WTC11 (cell line): ENCODE data around the gene GUCY1A2. TPM values are rescaled to one million over a fixed set of nuclear protein-coding genes. Genes with fewer than 3 reads are reported as not detected.

Experiments
- ATAC-seq: fragments of 200-7000 bp; cut with Tn5 transposase; 2 replicates; pipeline ENCODE4 v1.10.0; 2021; ENCODE audit warnings: mild to moderate bottlenecking, moderate library complexity
- CTCF ChIA-PET: fragments of 300-600 bp; sonication (Branson Sonifier 250); formaldehyde crosslinking; loops from one replicate; lab custom pipeline; 2021; ENCODE audit warnings: antibody characterized with exemption; lab: Charles Lee
- POLR2A ChIA-PET: fragments of 350-600 bp; sonication (Branson Sonifier 250); formaldehyde crosslinking; loops from one replicate; lab custom pipeline; 2021; ENCODE audit warnings: antibody characterized with exemption; lab: Charles Lee
- DNase-seq: peaks from one replicate; pipeline ENCODE4 v3.0.0; 2021; ENCODE audit warnings: low spot score
- H3K27ac Mint-ChIP-seq: 2 replicates; pipeline ENCODE4 v1.8.0; 2021; ENCODE audit warnings: mixed read lengths
- H3K27me3 Mint-ChIP-seq: 2 replicates; pipeline ENCODE4 v1.8.0; 2021; ENCODE audit warnings: low read depth, mild to moderate bottlenecking, moderate library complexity, mixed read lengths
- H3K36me3 Mint-ChIP-seq: 2 replicates; pipeline ENCODE4 v1.8.0; 2021; ENCODE audit warnings: mixed read lengths
- H3K4me1 Mint-ChIP-seq: 2 replicates; pipeline ENCODE4 v1.8.0; 2022; ENCODE audit warnings: mixed read lengths
- H3K4me3 Mint-ChIP-seq: 2 replicates; pipeline ENCODE4 v1.8.0; 2021; ENCODE audit warnings: mild to moderate bottlenecking, moderate library complexity, mixed read lengths
- H3K9me3 Mint-ChIP-seq: 2 replicates; pipeline ENCODE4 v1.8.0; 2021; ENCODE audit warnings: mixed read lengths
- ATF1 ChIP-seq: sonication (generic); formaldehyde crosslinking; IDR thresholded peaks from 2 replicates; pipeline ENCODE4 v1.8.1; 2023; ENCODE audit warnings: mild to moderate bottlenecking, moderate library complexity, missing genetic modification reagents
- CREB1 ChIP-seq: sonication (generic); formaldehyde crosslinking; IDR thresholded peaks from 2 replicates; pipeline ENCODE4 v1.8.0; 2023; ENCODE audit warnings: mild to moderate bottlenecking, missing genetic modification reagents
- HMGA2 ChIP-seq: fragments of 250-450 bp; sonication (Bioruptor Pico); IDR thresholded peaks from 2 replicates; pipeline ENCODE4 v1.4.0; 2021; ENCODE audit warnings: mild to moderate bottlenecking, moderate library complexity
- NFE2L1 ChIP-seq: sonication (generic); formaldehyde crosslinking; IDR thresholded peaks from 2 replicates; pipeline ENCODE4 v1.8.1; 2023; ENCODE audit warnings: missing genetic modification reagents
- NFYB ChIP-seq: sonication (generic); formaldehyde crosslinking; conservative IDR thresholded peaks from 2 replicates; pipeline ENCODE4 v1.8.0; 2022; ENCODE audit warnings: low read depth, missing genetic modification reagents
- NR3C1 ChIP-seq: sonication (generic); formaldehyde crosslinking; conservative IDR thresholded peaks from 2 replicates; pipeline ENCODE4 v1.8.1; 2023; ENCODE audit warnings: low read depth, mild to moderate bottlenecking, missing genetic modification reagents
- RELA ChIP-seq: sonication (generic); formaldehyde crosslinking; IDR thresholded peaks from 2 replicates; pipeline ENCODE4 v1.8.1; 2022; ENCODE audit warnings: missing genetic modification reagents, mild to moderate bottlenecking, borderline replicate concordance
- SOX15 ChIP-seq: fragments of 250-450 bp; sonication (Bioruptor Pico); IDR thresholded peaks from 2 replicates; pipeline ENCODE4 v1.9.0; 2021; ENCODE audit warnings: mild to moderate bottlenecking
- SP1 ChIP-seq: sonication (generic); formaldehyde crosslinking; conservative IDR thresholded peaks from 2 replicates; pipeline ENCODE4 v1.8.1; 2022; ENCODE audit warnings: missing genetic modification reagents
- TP53 ChIP-seq: sonication (generic); formaldehyde crosslinking; IDR thresholded peaks from 2 replicates; pipeline ENCODE4 v1.8.1; 2023; ENCODE audit warnings: mild to moderate bottlenecking, missing genetic modification reagents
- ZNF121 ChIP-seq: sonication (generic); formaldehyde crosslinking; IDR thresholded peaks from 2 replicates; pipeline ENCODE4 v1.8.0; 2023; ENCODE audit warnings: missing genetic modification reagents
- ZNF232 ChIP-seq: sonication (generic); formaldehyde crosslinking; IDR thresholded peaks from 2 replicates; pipeline ENCODE4 v1.8.0; 2022; ENCODE audit warnings: mild to moderate bottlenecking, missing genetic modification reagents
- ZNF263 ChIP-seq: sonication (generic); formaldehyde crosslinking; IDR thresholded peaks from 2 replicates; pipeline ENCODE4 v1.8.1; 2022; ENCODE audit warnings: low read depth, mild to moderate bottlenecking, moderate library complexity, missing genetic modification reagents
- ZNF416 ChIP-seq: fragments of 250-450 bp; sonication (Bioruptor Pico); IDR thresholded peaks from 2 replicates; pipeline ENCODE4 v1.9.0; 2021; ENCODE audit warnings: mild to moderate bottlenecking, inconsistent platforms
- total RNA-seq: library from RNA; stranded (reverse); gene quantifications from 3 replicates; pipeline ENCODE4 v1.2.3, GENCODE V29; 2021
- TF ChIP-seq, protein P1 (sequence below): fragments of 250-450 bp; sonication (Bioruptor Pico); IDR thresholded peaks from 2 replicates; pipeline ENCODE4 v1.9.0; 2021; ENCODE audit warnings: mild to moderate bottlenecking
- TF ChIP-seq, protein P2 (sequence below): sonication (generic); formaldehyde crosslinking; IDR thresholded peaks from 2 replicates; pipeline ENCODE4 v1.8.1; 2022; ENCODE audit warnings: mild to moderate bottlenecking, missing genetic modification reagents, moderate library complexity, borderline replicate concordance
- TF ChIP-seq, protein P3 (sequence below): sonication (generic); formaldehyde crosslinking; IDR thresholded peaks from 2 replicates; pipeline ENCODE4 v1.8.0; 2022; ENCODE audit warnings: mild to moderate bottlenecking, missing genetic modification reagents
- TF ChIP-seq, protein P4 (sequence below): sonication (generic); formaldehyde crosslinking; IDR thresholded peaks from 2 replicates; pipeline ENCODE4 v1.8.1; 2023; ENCODE audit warnings: mild to moderate bottlenecking, moderate library complexity, missing genetic modification reagents
- TF ChIP-seq, protein P5 (sequence below): sonication (generic); formaldehyde crosslinking; IDR thresholded peaks from 2 replicates; pipeline ENCODE4 v1.8.1; 2023; ENCODE audit warnings: mild to moderate bottlenecking, missing genetic modification reagents
- TF ChIP-seq, protein P6 (sequence below): sonication (generic); formaldehyde crosslinking; IDR thresholded peaks from 2 replicates; pipeline ENCODE4 v1.8.0; 2022; ENCODE audit warnings: mild to moderate bottlenecking, missing genetic modification reagents

The GUCY1A2 gene
- total RNA-seq, 1 experiment from 2014 or later, result 0.90 TPM

DNA sequence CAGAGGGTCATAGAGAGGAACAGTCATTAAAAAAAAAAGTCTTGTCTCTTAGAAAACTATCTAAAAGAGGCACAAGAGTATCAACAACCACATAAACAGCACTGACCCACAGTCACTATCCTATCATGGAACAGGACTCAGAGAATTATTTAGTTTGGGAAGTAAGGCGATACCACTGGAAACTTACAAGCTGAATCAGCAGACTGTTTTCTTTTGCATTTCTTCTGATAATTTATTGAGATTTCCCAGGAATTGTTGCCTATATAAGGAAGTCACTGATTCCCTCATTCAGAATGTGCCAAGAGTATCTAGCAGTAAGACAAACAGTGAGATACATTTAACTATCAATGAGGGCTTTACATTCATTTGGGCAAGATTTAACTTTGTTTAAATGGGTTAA is 304.1 kb downstream of the GUCY1A2 start:
- H3K4me1 Mint-ChIP-seq, result peaks cover 6% of the 10 kb centered on the region
- H3K27ac Mint-ChIP-seq, result no peak overlapping the region
- DNase-seq, result no peak
- ChIA-PET POLR2A (no interaction called here), CTCF (interaction anchor here (0.9 kb wide), 1 partner anchor 304 kb away, joined by 4 read pairs; the partner anchor contains the start of gene GUCY1A2)
- H3K9me3 Mint-ChIP-seq, result no peaks in the 10 kb centered on the region
- no peak overlapping the region for H3K4me3 Mint-ChIP-seq
- no peaks in the 10 kb centered on the region for H3K27me3 Mint-ChIP-seq
- TF ChIP-seq ZNF263 (CRISPR knock-in tag), result no peak
- TF ChIP-seq, protein P1, sequence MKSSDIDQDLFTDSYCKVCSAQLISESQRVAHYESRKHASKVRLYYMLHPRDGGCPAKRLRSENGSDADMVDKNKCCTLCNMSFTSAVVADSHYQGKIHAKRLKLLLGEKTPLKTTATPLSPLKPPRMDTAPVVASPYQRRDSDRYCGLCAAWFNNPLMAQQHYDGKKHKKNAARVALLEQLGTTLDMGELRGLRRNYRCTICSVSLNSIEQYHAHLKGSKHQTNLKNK, result no peak
- TF ChIP-seq, protein P2, sequence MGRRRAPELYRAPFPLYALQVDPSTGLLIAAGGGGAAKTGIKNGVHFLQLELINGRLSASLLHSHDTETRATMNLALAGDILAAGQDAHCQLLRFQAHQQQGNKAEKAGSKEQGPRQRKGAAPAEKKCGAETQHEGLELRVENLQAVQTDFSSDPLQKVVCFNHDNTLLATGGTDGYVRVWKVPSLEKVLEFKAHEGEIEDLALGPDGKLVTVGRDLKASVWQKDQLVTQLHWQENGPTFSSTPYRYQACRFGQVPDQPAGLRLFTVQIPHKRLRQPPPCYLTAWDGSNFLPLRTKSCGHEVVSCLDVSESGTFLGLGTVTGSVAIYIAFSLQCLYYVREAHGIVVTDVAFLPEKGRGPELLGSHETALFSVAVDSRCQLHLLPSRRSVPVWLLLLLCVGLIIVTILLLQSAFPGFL (CRISPR knock-in tag), result no peak
- no peak for TF ChIP-seq ZNF416 (CRISPR knock-in tag)
- no peak for TF ChIP-seq CREB1 (CRISPR knock-in tag)
- TF ChIP-seq, protein P3, sequence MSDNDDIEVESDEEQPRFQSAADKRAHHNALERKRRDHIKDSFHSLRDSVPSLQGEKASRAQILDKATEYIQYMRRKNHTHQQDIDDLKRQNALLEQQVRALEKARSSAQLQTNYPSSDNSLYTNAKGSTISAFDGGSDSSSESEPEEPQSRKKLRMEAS, result no peak
- TF ChIP-seq ATF1 (CRISPR knock-in tag), result no peak
- TF ChIP-seq, protein P4, sequence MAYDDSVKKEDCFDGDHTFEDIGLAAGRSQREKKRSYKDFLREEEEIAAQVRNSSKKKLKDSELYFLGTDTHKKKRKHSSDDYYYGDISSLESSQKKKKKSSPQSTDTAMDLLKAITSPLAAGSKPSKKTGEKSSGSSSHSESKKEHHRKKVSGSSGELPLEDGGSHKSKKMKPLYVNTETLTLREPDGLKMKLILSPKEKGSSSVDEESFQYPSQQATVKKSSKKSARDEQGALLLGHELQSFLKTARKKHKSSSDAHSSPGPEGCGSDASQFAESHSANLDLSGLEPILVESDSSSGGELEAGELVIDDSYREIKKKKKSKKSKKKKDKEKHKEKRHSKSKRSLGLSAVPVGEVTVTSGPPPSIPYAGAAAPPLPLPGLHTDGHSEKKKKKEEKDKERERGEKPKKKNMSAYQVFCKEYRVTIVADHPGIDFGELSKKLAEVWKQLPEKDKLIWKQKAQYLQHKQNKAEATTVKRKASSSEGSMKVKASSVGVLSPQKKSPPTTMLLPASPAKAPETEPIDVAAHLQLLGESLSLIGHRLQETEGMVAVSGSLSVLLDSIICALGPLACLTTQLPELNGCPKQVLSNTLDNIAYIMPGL, result no peak
- no peaks in the 10 kb centered on the region for H3K36me3 Mint-ChIP-seq
- no peak for ATAC-seq

DNA sequence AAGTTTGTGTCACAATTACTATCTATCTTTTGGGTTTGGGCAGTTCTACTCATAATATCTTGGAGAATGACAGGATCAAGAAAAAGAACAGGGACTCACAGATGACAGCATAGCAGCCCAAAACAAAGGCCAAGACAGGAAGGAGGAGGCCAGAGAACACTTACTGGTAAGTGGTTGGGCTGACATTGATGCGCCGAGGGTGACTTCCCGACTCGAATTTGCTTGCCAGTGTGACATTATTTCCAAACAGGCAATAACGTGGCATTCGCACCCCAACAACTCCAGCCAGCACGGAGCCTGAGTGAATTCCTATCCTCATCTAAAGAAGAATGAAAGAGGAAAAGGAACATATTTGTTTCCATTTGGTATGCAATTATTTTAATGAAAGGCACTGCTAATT is 309.9 kb downstream of the GUCY1A2 start:
- CTCF ChIA-PET, result no interaction called here
- ATAC-seq (peak; percentile 34), DNase-seq (peak; percentile 15)
- TF ChIP-seq ZNF121 (CRISPR knock-in tag) (no peak), SP1 (CRISPR knock-in tag) (no peak)
- Mint-ChIP-seq H3K27me3 (no peaks in the 10 kb centered on the region), H3K4me1 (peaks cover 4% of the 10 kb centered on the region), H3K36me3 (no peaks in the 10 kb centered on the region), H3K9me3 (no peaks in the 10 kb centered on the region), H3K27ac (0 out of 2 replicates have a peak overlapping the region, but pooled peaks have one; percentile 48), H3K4me3 (no peak overlapping the region)
- POLR2A ChIA-PET, result no interaction called here

DNA sequence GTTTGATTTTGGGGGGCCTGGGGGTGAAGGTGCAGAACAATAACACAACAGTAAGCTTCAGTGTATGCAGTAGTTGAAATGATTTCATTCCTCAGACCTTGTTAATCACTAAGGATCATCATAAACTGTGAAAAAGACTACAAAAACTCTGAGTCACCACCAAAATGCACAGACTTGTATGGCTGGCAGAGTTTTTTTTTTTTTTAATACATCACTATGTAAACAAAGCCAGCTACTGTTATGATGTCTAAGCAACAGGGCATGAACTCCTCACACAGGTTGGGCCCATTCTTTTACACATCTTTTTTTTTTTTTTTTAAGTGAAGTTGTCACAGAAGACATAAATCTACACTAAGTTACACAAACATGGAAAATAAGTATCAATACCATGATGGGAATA is 311.9 kb downstream of the GUCY1A2 start:
- POLR2A ChIA-PET, result no interaction called here
- H3K27ac Mint-ChIP-seq, result no peak overlapping the region
- H3K4me1 Mint-ChIP-seq, result peaks cover 4% of the 10 kb centered on the region
- no peak overlapping the region for H3K4me3 Mint-ChIP-seq
- no peaks in the 10 kb centered on the region for H3K27me3 Mint-ChIP-seq
- DNase-seq (no peak), ATAC-seq (no peak)
- no peaks in the 10 kb centered on the region for H3K9me3 Mint-ChIP-seq
- TF ChIP-seq ZNF232 (CRISPR knock-in tag) (no peak), TP53 (CRISPR knock-in tag) (no peak), NFYB (no peak), SOX15 (no peak), NFE2L1 (no peak), ATF1 (CRISPR knock-in tag) (no peak)
- TF ChIP-seq, protein P1, result no peak
- no peaks in the 10 kb centered on the region for H3K36me3 Mint-ChIP-seq
- CTCF ChIA-PET, result no interaction called here

DNA sequence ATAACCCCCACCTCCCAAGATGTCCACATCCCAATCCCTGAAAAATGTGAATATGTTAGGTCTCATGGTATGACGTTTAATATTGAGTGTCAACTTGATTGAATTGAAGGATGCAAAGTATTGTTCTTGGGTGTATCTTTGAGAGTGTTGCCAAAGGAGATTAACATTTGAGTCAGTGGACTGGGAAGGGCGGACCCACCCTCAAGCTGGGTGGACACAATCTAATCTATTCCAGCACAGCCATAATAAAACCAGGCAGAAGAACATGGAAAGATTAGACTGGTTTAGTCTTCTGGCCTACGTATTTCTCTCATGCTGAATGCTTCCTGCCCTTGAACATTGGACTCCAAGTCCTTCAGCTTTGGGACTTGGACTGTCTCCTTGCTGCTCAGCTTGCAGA is 315.5 kb downstream of the GUCY1A2 start:
- no peak overlapping the region for H3K27ac Mint-ChIP-seq

More for the DNA sequence above, 315.5 kb downstream of the GUCY1A2 start:
- H3K36me3 Mint-ChIP-seq, result no peaks in the 10 kb centered on the region
- TF ChIP-seq, protein P1, result no peak
- TF ChIP-seq RELA (CRISPR knock-in tag) (no peak), ZNF232 (CRISPR knock-in tag) (no peak), ZNF121 (CRISPR knock-in tag) (no peak), NFE2L1 (no peak), NR3C1 (CRISPR knock-in tag) (no peak), HMGA2 (CRISPR knock-in tag) (no peak), ATF1 (CRISPR knock-in tag) (no peak)
- TF ChIP-seq, protein P2 (CRISPR knock-in tag), result no peak
- TF ChIP-seq, protein P5, sequence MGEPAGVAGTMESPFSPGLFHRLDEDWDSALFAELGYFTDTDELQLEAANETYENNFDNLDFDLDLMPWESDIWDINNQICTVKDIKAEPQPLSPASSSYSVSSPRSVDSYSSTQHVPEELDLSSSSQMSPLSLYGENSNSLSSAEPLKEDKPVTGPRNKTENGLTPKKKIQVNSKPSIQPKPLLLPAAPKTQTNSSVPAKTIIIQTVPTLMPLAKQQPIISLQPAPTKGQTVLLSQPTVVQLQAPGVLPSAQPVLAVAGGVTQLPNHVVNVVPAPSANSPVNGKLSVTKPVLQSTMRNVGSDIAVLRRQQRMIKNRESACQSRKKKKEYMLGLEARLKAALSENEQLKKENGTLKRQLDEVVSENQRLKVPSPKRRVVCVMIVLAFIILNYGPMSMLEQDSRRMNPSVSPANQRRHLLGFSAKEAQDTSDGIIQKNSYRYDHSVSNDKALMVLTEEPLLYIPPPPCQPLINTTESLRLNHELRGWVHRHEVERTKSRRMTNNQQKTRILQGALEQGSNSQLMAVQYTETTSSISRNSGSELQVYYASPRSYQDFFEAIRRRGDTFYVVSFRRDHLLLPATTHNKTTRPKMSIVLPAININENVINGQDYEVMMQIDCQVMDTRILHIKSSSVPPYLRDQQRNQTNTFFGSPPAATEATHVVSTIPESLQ (CRISPR knock-in tag), result no peak
- TF ChIP-seq, protein P6, sequence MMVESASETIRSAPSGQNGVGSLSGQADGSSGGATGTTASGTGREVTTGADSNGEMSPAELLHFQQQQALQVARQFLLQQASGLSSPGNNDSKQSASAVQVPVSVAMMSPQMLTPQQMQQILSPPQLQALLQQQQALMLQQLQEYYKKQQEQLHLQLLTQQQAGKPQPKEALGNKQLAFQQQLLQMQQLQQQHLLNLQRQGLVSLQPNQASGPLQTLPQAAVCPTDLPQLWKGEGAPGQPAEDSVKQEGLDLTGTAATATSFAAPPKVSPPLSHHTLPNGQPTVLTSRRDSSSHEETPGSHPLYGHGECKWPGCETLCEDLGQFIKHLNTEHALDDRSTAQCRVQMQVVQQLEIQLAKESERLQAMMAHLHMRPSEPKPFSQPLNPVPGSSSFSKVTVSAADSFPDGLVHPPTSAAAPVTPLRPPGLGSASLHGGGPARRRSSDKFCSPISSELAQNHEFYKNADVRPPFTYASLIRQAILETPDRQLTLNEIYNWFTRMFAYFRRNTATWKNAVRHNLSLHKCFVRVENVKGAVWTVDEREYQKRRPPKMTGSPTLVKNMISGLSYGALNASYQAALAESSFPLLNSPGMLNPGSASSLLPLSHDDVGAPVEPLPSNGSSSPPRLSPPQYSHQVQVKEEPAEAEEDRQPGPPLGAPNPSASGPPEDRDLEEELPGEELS (CRISPR knock-in tag), result no peak
- TF ChIP-seq, all 79 proteins: peak for 0
- no peak for DNase-seq
- ChIA-PET CTCF (no interaction called here), POLR2A (no interaction called here)
- H3K4me3 Mint-ChIP-seq, result no peak overlapping the region
- no peaks in the 10 kb centered on the region for H3K9me3 Mint-ChIP-seq
- H3K4me1 Mint-ChIP-seq, result no peaks in the 10 kb centered on the region
- H3K27me3 Mint-ChIP-seq, result no peaks in the 10 kb centered on the region
- no peak for ATAC-seq
